Ishikawa (cell line): ENCODE results near the gene SYVN1.

Experiments
- CEBPB ChIP-seq: IDR thresholded peaks from 2 replicates; pipeline ENCODE4 v1.6.1; 2012
- CREB1 ChIP-seq: IDR thresholded peaks from 2 replicates; pipeline ENCODE4 v1.6.1; 2012; ENCODE audit warnings: low read depth
- EGR1 ChIP-seq: IDR thresholded peaks from 2 replicates; pipeline ENCODE4 v1.6.1; 2012
- EP300 ChIP-seq: IDR thresholded peaks from 2 replicates; pipeline ENCODE4 v1.6.1; 2012; ENCODE audit warnings: borderline replicate concordance
- FOXM1 ChIP-seq: IDR thresholded peaks from 2 replicates; pipeline ENCODE4 v1.6.1; 2012; ENCODE audit warnings: low read depth, borderline replicate concordance
- MAX ChIP-seq: IDR thresholded peaks from 2 replicates; pipeline ENCODE4 v1.6.1; 2012
- NFIC ChIP-seq: IDR thresholded peaks from 2 replicates; pipeline ENCODE4 v1.6.1; 2012
- RAD21 ChIP-seq: IDR thresholded peaks from 2 replicates; pipeline ENCODE4 v1.6.1; 2012; ENCODE audit warnings: low read depth
- REST ChIP-seq: IDR thresholded peaks from 2 replicates; pipeline ENCODE4 v1.6.1; 2012; ENCODE audit warnings: low read depth, mild to moderate bottlenecking
- TAF1 ChIP-seq: IDR thresholded peaks from 2 replicates; pipeline ENCODE4 v1.6.1; 2012; ENCODE audit warnings: low read depth, mild to moderate bottlenecking
- TCF12 ChIP-seq: IDR thresholded peaks from 2 replicates; pipeline ENCODE4 v1.6.1; 2012; ENCODE audit warnings: low read depth
- TEAD4 ChIP-seq: IDR thresholded peaks from 2 replicates; pipeline ENCODE4 v1.6.1; 2012
- USF1 ChIP-seq: IDR thresholded peaks from 2 replicates; pipeline ENCODE4 v1.6.1; 2012
- YY1 ChIP-seq: IDR thresholded peaks from 2 replicates; pipeline ENCODE4 v1.6.1; 2012; ENCODE audit warnings: low read depth
- ZBTB7A ChIP-seq: IDR thresholded peaks from 2 replicates; pipeline ENCODE4 v1.6.1; 2012; ENCODE audit warnings: low read depth

SYVN1 gene

GRCh38 chr11:65180877-65181568 is 46.7 kb upstream of the SYVN1 start:
- no peak for TF ChIP-seq EGR1
- TF ChIP-seq MAX: 0 out of 2 replicates have a peak, but pooled peaks have one; percentile 11
- TF ChIP-seq TAF1: no peak
- no peak for TF ChIP-seq USF1
- TF ChIP-seq TEAD4: no peak
- peak; percentile 75 for TF ChIP-seq ZBTB7A
- TF ChIP-seq YY1: no peak
- TF ChIP-seq RAD21: peak; percentile 57
- TF ChIP-seq CREB1: no peak
- no peak for TF ChIP-seq FOXM1
- no peak for TF ChIP-seq CEBPB
- no peak for TF ChIP-seq REST
- TF ChIP-seq TCF12: no peak
- TF ChIP-seq NFIC: no peak; the same call in 1 of the 2 replicates
- TF ChIP-seq EP300: no peak

- TF ChIP-seq EP300 (no peak), USF1 (no peak), TAF1 (no peak), CREB1 (no peak), REST (no peak), FOXM1 (no peak), YY1 (no peak), EGR1 (no peak), MAX (no peak), NFIC (no peak), TCF12 (no peak), TEAD4 (no peak), RAD21 (no peak), ZBTB7A (no peak)
These were observed 38.3 kb upstream of the SYVN1 start for GRCh38 chr11:65172600-65172999.

GRCh38 chr11:65170058-65170534 is 35.8 kb upstream of the SYVN1 start, which contains the start of gene SPDYC:
Gene SPDYC (plus strand): TSS chr11:65170233. CDS start chr11:65171358, 1,125 bp downstream.
- TF ChIP-seq TEAD4 (no peak), EGR1 (no peak), TAF1 (no peak), MAX (no peak), REST (no peak), ZBTB7A (no peak)

- no peak for TF ChIP-seq FOXM1
- no peak for TF ChIP-seq ZBTB7A
- no peak for TF ChIP-seq TEAD4
These were observed 34.9 kb upstream of the SYVN1 start for GRCh38 chr11:65169164-65169641.
